ENCODE data around the gene KLHL40. TPM values are rescaled to one million over a fixed set of nuclear protein-coding genes. Genes with fewer than 3 reads are reported as not detected.

The KLHL40 gene
- total RNA-seq, 1 experiment from 2014 or later = not detected

DNA sequence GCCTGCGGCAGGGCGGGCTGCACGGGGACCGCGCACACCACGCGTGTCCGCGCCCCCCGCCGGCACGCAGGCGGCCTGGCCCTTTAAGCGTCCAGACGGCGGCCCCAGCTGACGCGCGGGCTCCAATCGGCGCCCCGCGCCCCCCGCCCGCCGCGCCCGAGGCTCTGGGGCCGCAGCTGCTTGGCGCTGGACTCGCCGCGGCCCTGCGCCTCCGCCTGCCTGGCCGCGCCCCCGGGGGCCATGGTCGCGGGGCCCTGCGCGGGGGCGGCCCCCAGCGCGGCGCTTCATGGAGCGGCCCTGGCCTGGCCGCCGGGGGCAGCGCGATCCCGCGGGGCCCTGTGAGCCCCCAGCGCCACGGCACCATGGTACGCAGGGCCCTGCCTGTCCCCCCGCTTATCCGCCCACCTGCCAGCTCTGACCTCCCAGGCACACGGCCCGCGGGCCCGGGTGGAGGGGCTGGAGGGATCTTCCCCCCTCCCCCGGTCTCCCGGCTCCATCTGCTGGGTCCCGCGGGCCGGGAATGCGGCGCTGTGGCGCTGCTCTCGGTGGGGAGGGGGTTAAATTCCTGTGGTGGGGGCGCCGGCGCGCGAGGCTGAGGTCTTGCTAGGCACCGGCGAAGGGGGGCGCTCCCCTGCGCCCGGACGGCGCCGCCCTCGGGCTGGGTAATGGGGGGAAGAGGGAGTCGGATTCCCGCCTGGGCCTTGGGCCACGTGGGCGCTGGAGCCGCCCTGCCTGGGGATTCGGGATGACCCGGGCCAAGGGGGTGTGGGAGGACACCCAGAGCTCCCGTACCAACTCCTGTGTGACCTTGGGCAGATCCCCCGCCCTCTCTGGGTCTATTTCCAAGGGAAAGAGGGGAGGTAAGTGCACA lies 30.8 kb upstream of the KLHL40 start:
- no peak for TF ChIP-seq TCF7L2 (IDR thresholded peaks at IDR 0.05; ENCODE audit: low read depth, low read length)
- TF ChIP-seq, protein P1, sequence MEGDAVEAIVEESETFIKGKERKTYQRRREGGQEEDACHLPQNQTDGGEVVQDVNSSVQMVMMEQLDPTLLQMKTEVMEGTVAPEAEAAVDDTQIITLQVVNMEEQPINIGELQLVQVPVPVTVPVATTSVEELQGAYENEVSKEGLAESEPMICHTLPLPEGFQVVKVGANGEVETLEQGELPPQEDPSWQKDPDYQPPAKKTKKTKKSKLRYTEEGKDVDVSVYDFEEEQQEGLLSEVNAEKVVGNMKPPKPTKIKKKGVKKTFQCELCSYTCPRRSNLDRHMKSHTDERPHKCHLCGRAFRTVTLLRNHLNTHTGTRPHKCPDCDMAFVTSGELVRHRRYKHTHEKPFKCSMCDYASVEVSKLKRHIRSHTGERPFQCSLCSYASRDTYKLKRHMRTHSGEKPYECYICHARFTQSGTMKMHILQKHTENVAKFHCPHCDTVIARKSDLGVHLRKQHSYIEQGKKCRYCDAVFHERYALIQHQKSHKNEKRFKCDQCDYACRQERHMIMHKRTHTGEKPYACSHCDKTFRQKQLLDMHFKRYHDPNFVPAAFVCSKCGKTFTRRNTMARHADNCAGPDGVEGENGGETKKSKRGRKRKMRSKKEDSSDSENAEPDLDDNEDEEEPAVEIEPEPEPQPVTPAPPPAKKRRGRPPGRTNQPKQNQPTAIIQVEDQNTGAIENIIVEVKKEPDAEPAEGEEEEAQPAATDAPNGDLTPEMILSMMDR (IDR thresholded peaks at IDR 0.05) = peak; percentile 35; the same call in 1 of the 2 replicates
- Histone ChIP-seq H3K27ac (ENCODE audit: low read length) (no peak overlapping the region), H3K4me1 (ENCODE audit: control insufficient read depth, insufficient read depth, low read length) (peaks cover 16% of the 10 kb centered on the region), H3K27me3 (ENCODE audit: control insufficient read depth, insufficient read depth, low read length) (no peaks in the 10 kb centered on the region), H3K9me3 (ENCODE audit: control insufficient read depth, insufficient read depth, low read depth, low read length) (no peaks in the 10 kb centered on the region), H3K36me3 (ENCODE audit: control insufficient read depth, insufficient read depth, low read length) (no peaks in the 10 kb centered on the region), H3K4me3 (ENCODE audit: low read depth in 2 of 2, low read length in 2 of 2) (peak overlapping the region; percentile 48 to 49)
- DNase-seq (ENCODE audit: low read depth, low spot score) (no peak), ATAC-seq (peak; percentile 26; the same call in 1 of the 2 replicates)
- in situ Hi-C loops (cut with HindIII; ENCODE audit: low pct_unique_long_range_greater_than_20kb, low sequenced_read_pairs) = no loop called here
- intact Hi-C loops (cut with micrococcal nuclease; ENCODE audit: unreplicated experiment) = loop anchor here (5.0 kb wide), 1 partner anchor 88 kb away; no protein-coding TSS in a partner anchor
- BruUV-seq (replicated peaks) = no TSS peak
- ChIA-PET CTCF (no interaction called here), POLR2A (no interaction called here)

GRCh38 chr3:42655331-42655888 lies 29.9 kb upstream of the KLHL40 start:
- DNase-seq (ENCODE audit: low read depth, low spot score) = no peak
- Histone ChIP-seq H3K27me3 (ENCODE audit: control insufficient read depth, insufficient read depth, low read length) (no peaks in the 10 kb centered on the region), H3K27ac (ENCODE audit: low read length) (no peak overlapping the region), H3K4me1 (ENCODE audit: control insufficient read depth, insufficient read depth, low read length) (peaks cover 16% of the 10 kb centered on the region), H3K36me3 (ENCODE audit: control insufficient read depth, insufficient read depth, low read length) (no peaks in the 10 kb centered on the region), H3K9me3 (ENCODE audit: control insufficient read depth, insufficient read depth, low read depth, low read length) (no peaks in the 10 kb centered on the region), H3K4me3 (ENCODE audit: low read depth in 2 of 2, low read length in 2 of 2) (peak overlapping the region; percentile 48 to 49; a peak in 2 of 4 replicates)
- no peak for TF ChIP-seq SIN3A (IDR thresholded peaks at IDR 0.05; ENCODE audit: borderline replicate concordance, insufficient read depth, low read depth, low read length)
- TF ChIP-seq TCF7L2 (IDR thresholded peaks at IDR 0.05; ENCODE audit: low read depth, low read length) = no peak
- CTCF ChIA-PET = no interaction called here
- no TSS peak for BruUV-seq (replicated peaks)
- POLR2A ChIA-PET = no interaction called here
- intact Hi-C loops (cut with micrococcal nuclease; ENCODE audit: unreplicated experiment) = no loop called here
- in situ Hi-C loops (cut with HindIII; ENCODE audit: low pct_unique_long_range_greater_than_20kb, low sequenced_read_pairs) = no loop called here
- ATAC-seq = no peak

DNA sequence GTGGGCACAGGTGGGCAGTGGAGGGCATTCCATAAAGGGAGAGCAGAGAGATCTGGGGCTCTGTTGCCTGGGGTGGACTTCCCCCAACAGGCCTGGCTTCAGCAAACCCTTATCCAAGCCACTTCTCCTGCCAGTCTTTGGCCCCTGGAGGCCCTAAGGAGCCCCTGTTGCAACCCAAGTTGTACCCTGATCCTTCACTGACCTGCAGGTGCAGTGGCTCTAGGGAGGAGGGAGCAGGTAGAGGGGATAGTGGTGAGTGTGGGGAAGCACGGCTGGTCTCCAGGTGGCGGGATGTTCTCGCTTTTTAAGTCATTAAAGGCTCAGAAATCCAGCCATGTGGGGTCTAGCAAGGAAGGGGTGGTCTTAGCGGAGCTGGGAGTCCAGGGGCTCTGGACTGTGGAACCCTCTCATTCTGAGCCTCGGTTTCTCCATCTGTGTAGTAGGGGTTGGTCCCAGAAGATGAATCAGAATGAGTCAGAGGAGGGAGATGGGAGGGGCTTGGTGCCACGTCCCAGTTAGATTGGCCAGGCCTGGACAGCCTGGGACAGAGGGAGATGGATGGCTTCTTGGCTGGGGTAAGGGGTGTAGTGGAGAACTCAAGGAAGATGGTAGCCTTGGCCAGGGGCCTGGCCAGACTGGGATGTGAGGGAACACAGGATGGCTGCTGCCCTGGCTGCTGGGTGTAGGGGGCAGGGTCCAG lies 29.2 kb upstream of the KLHL40 start:
- H3K27me3 ChIP-seq (ENCODE audit: control insufficient read depth, insufficient read depth, low read length) = no peaks in the 10 kb centered on the region
- ATAC-seq (no peak), DNase-seq (ENCODE audit: low read depth, low spot score) (no peak)
- no peaks in the 10 kb centered on the region for H3K9me3 ChIP-seq (ENCODE audit: control insufficient read depth, insufficient read depth, low read depth, low read length)
- in situ Hi-C loops (cut with HindIII; ENCODE audit: low pct_unique_long_range_greater_than_20kb, low sequenced_read_pairs) (no loop called here), intact Hi-C loops (cut with micrococcal nuclease; ENCODE audit: unreplicated experiment) (no loop called here)
- TF ChIP-seq REST (IDR thresholded peaks at IDR 0.05; ENCODE audit: insufficient read depth in 1 of 2, low read depth in 2 of 2, low read length in 1 of 2) = no peak
- TF ChIP-seq TCF7L2 (IDR thresholded peaks at IDR 0.05; ENCODE audit: low read depth, low read length) = no peak
- TF ChIP-seq SIN3A (IDR thresholded peaks at IDR 0.05; ENCODE audit: borderline replicate concordance, insufficient read depth, low read depth, low read length) = no peak
- TF ChIP-seq, protein P1 (IDR thresholded peaks at IDR 0.05) = no peak
- TF ChIP-seq POLR2AphosphoS5 (IDR thresholded peaks at IDR 0.05; ENCODE audit: low read depth, low read length) = no peak
- no peak overlapping the region for H3K27ac ChIP-seq (ENCODE audit: low read length)
- no peak overlapping the region for H3K4me3 ChIP-seq (ENCODE audit: low read depth in 2 of 2, low read length in 2 of 2)
- peaks cover 16% of the 10 kb centered on the region for H3K4me1 ChIP-seq (ENCODE audit: control insufficient read depth, insufficient read depth, low read length)
- POLR2A ChIA-PET = no interaction called here
- BruUV-seq (replicated peaks) = no TSS peak
- H3K36me3 ChIP-seq (ENCODE audit: control insufficient read depth, insufficient read depth, low read length) = no peaks in the 10 kb centered on the region
- CTCF ChIA-PET = no interaction called here

All from Panc1 (cell line).